Lower lobe of right lung (tissue), 2 donors: Measurements from ENCODE around the gene CARNS1. TPM values are rescaled to one million over a fixed set of nuclear protein-coding genes. Genes with fewer than 3 reads are reported as not detected.
"Not testable (repeated sequence)": the region's sequence is repeated elsewhere in the genome, so short reads cannot be mapped to it uniquely, and the experiment has no call there.

Experiments
- ATAC-seq, 2 donors: fragments of 200-7000 bp; cut with Tn5 transposase; one replicate each; pipeline ENCODE4 v1.9.1; 2020 to 2022; ENCODE audit warnings: mild to moderate bottlenecking in 2 of 2, moderate library complexity in 2 of 2
- DNase-seq: peaks from one replicate; pipeline ENCODE4 v3.0.0-alpha.2; 2020
- H3K27ac ChIP-seq: fragments of 200-600 bp; one replicate; pipeline ENCODE4 v1.8.0; 2022
- H3K27me3 ChIP-seq: fragments of 200-600 bp; one replicate; pipeline ENCODE4 v1.8.0; 2022; ENCODE audit warnings: low read depth
- H3K36me3 ChIP-seq: fragments of 200-600 bp; one replicate; pipeline ENCODE4 v1.8.0; 2022; ENCODE audit warnings: mild to moderate bottlenecking
- H3K4me1 ChIP-seq: fragments of 200-600 bp; one replicate; pipeline ENCODE4 v1.8.0; 2022
- H3K4me3 ChIP-seq: fragments of 200-600 bp; one replicate; pipeline ENCODE4 v1.8.0; 2022; ENCODE audit warnings: mild to moderate bottlenecking
- H3K9me3 ChIP-seq: fragments of 200-600 bp; one replicate; pipeline ENCODE4 v1.8.0; 2022
- intact Hi-C: fragments of 100-400 bp; cut with DNase I; formaldehyde crosslinking; loops from one replicate; pipeline ENCODE4 v1.11.0; 2022
- total RNA-seq: library from RNA; stranded (reverse); fragmentation: NEBNext Ultra II Directional; extraction: Animal tissue kit (Norgen Biotek cat#: 25700); gene quantifications from one replicate; pipeline ENCODE4 v1.2.1, GENCODE V29; 2021
- TF ChIP-seq, protein P1 (sequence below): fragments of 200-600 bp; IDR thresholded peaks from one replicate; pipeline ENCODE4 v1.8.0; 2022; ENCODE audit warnings: antibody characterized with exemption, mild to moderate bottlenecking
- donor health status: DM: no; HTN: yes; CAD: no; lungs with severe emphysema.

CARNS1 gene
- total RNA-seq, 1 donor from 2014 or later = 0.71 TPM

DNA sequence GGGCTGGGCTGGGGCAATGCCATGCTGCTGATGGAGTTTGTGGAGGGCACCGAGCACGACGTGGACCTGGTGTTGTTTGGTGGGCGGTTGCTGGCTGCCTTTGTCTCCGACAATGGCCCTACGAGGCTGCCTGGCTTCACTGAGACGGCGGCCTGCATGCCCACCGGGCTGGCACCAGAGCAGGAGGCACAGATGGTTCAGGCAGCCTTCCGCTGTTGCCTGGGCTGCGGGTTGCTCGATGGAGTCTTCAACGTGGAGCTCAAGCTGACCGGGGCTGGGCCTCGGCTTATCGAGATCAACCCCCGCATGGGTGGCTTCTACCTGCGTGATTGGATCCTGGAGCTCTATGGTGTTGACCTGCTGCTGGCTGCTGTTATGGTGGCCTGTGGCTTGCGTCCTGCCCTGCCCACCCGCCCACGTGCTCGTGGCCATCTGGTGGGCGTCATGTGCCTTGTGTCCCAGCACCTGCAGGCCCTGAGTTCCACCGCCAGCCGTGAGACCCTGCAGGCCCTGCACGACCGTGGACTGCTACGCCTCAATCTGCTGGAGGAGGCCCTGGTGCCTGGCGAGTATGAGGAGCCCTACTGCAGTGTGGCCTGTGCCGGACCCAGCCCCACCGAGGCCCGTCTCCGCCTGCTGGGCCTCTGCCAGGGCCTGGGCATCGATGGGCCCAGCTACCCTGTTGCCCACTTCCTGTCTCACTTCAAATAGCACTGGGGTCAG lies 8.6 kb downstream of the CARNS1 start:
- H3K27ac ChIP-seq = no peak overlapping the region
- no peaks in the 10 kb centered on the region for H3K27me3 ChIP-seq
- TF ChIP-seq, protein P1, sequence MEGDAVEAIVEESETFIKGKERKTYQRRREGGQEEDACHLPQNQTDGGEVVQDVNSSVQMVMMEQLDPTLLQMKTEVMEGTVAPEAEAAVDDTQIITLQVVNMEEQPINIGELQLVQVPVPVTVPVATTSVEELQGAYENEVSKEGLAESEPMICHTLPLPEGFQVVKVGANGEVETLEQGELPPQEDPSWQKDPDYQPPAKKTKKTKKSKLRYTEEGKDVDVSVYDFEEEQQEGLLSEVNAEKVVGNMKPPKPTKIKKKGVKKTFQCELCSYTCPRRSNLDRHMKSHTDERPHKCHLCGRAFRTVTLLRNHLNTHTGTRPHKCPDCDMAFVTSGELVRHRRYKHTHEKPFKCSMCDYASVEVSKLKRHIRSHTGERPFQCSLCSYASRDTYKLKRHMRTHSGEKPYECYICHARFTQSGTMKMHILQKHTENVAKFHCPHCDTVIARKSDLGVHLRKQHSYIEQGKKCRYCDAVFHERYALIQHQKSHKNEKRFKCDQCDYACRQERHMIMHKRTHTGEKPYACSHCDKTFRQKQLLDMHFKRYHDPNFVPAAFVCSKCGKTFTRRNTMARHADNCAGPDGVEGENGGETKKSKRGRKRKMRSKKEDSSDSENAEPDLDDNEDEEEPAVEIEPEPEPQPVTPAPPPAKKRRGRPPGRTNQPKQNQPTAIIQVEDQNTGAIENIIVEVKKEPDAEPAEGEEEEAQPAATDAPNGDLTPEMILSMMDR = no peak
- no peaks in the 10 kb centered on the region for H3K9me3 ChIP-seq
- H3K4me1 ChIP-seq = peaks cover 30% of the 10 kb centered on the region
- ATAC-seq = no peak
- no peak overlapping the region for H3K4me3 ChIP-seq
- DNase-seq = no peak
- no peaks in the 10 kb centered on the region for H3K36me3 ChIP-seq
- intact Hi-C loops = no loop called here

DNA sequence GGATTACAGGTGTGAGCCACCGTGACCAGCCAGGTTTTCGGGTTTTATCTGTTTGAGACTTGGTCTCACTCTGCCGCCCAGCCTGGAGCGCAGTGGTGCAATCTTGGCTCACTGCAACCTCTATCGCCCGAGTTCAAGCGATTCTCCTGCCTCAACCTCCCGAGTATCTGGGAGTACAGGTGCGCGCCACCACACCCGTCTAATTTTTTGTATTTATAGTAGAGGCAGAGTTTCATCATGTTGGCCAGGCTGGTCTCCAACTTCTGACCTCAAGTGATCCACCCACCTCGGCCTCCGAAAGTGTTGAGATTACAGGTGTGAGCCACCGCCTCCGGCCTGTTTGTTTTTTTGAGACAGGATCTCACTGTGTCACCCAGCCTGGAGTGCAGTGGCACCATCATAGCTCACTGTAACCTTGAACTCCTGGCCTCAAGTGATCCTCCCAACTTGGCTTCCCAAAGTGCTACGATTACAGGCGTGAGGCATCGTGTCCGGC lies 11.9 kb downstream of the CARNS1 start:
- H3K27me3 ChIP-seq, intact Hi-C loops, DNase-seq, H3K9me3 ChIP-seq: not testable (repeated sequence)
- Histone ChIP-seq H3K4me1 (peaks cover 24% of the 10 kb centered on the region), H3K36me3 (peaks cover 24% of the 10 kb centered on the region), H3K4me3 (peak overlapping the region; percentile 77), H3K27ac (peak overlapping the region; percentile 87)
- peak in 1 of 2 donors; percentile 6 for ATAC-seq

DNA sequence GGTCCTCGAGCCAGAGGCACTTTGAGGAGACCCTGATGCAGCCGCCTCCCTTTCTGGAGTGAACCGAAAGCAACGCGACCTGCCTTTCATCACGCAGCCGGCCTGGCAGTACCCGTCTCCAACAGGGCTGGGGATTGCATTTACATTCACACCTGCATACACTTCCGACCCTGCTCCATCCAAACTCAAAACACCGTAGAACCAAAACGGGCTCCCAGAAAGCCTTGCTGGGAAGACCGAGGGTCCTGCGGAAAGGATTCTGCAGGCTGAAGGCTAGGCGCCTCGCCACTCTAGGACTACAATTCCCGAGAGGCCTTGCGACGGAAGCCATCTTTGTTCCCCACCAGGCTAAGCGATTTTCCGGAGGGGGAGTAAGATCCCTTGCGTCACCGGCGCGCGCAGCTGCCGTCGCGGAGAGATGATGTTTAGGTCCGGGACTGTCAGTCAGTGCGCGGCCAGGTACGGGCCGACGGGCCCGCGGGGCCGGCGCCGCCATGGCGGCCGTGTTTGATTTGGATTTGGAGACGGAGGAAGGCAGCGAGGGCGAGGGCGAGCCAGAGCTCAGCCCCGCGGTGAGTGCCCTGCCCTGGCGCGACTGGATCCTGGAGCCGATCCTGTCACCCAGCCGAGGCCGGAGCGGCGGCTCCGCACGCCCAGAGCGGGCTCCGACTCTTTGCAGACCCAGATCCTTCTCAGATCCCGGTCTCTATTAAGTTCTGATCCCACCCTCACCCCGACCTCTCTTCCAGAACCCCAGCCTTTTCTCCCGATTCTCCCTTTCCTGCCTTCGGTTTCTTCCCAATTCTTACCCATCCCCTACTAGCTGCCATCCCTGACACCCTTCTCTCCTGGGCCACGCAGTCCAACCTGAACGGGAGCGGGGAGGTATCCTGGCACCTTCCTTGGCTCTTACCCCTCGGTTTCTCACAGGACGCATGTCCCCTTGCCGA lies 12.8 kb downstream of the CARNS1 start, which contains the start of gene RPS6KB2:
Gene RPS6KB2 (plus strand): TSS at position 443 of the 950 bp plus-strand sequence. CDS start 52 bp downstream, at position 495.
- intact Hi-C loops = no loop called here
- Histone ChIP-seq H3K27me3 (no peaks in the 10 kb centered on the region), H3K4me1 (peaks cover 24% of the 10 kb centered on the region), H3K9me3 (no peaks in the 10 kb centered on the region), H3K4me3 (peak within 1 kb of the TSS; percentile 77), H3K27ac (peak within 1 kb of the TSS; percentile 87), H3K36me3 (peaks cover 33% of the 10 kb centered on the region)
- ATAC-seq (peak; percentile 95 to 97), DNase-seq (peak; percentile 99)
- TF ChIP-seq, protein P1 = no peak

DNA sequence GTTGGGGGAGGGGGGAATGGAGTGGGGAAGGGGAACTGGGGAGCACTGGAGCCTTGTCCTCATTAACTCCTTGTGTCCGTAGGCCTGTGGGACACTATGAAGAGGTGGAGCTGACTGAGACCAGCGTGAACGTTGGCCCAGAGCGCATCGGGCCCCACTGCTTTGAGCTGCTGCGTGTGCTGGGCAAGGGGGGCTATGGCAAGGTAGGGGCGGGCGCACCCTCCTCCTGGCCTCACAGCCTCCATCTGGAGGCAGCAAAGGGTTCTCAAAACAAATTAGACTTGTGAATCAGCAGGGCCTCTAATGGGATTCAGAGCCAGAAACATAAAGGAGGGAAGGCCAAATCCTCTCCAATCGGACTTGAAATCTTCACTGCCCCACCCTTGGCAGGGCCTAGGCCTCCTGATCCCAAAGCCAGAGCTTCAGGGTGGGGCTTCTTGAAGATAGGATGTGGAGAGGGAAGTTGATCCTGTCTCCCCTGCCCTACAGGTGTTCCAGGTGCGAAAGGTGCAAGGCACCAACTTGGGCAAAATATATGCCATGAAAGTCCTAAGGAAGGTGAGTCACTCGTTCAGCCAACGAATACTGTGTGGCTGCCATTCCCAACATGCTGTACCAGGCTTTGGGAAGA lies 13.7 kb downstream of the CARNS1 start:
- intact Hi-C loops = no loop called here
- no peaks in the 10 kb centered on the region for H3K9me3 ChIP-seq
- TF ChIP-seq, protein P1 = no peak
- ATAC-seq = peak in 1 of 2 donors; percentile 1
- peak overlapping the region; percentile 77 for H3K4me3 ChIP-seq
- peaks cover 24% of the 10 kb centered on the region for H3K4me1 ChIP-seq
- DNase-seq = no peak
- H3K36me3 ChIP-seq = peaks cover 40% of the 10 kb centered on the region
- H3K27me3 ChIP-seq = no peaks in the 10 kb centered on the region
- H3K27ac ChIP-seq = peak overlapping the region; percentile 87

DNA sequence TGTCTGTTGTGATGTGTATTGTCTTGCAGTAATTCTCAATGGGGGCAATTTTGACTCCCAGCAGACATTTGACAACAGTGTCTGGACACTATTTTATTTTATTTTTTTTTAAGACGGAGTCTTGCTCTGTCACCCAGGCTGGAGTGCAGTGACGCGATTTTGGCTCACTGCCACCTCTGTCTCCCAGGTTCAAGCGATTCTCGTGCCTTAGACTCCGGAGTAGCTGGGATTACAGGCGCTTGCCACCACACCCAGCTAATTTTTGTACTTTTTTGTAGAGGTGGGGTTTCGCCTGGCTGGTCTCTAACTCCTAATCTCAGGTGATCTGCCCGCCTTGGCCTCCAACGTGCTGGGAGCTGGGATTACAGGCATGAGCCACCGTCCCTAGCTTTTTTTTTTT lies 14.2 kb downstream of the CARNS1 start:
- TF ChIP-seq, protein P1 = no peak
- Histone ChIP-seq H3K27me3 (no peaks in the 10 kb centered on the region), H3K4me1 (peaks cover 24% of the 10 kb centered on the region), H3K36me3 (peaks cover 46% of the 10 kb centered on the region), H3K27ac (no peak overlapping the region), H3K4me3 (peak overlapping the region; percentile 77), H3K9me3 (no peaks in the 10 kb centered on the region)
- ATAC-seq (no peak), DNase-seq (no peak)
- intact Hi-C loops = no loop called here
